IPS-18a (cell line): ENCODE measurements around the gene ATP2B1.

Experiments used
- H3K27ac ChIP-seq: one replicate; pipeline ENCODE4 v1.5.1; 2013; ENCODE audit warnings: low read length
- H3K27me3 ChIP-seq: one replicate; pipeline ENCODE4 v1.6.1; 2013; ENCODE audit warnings: mild to moderate bottlenecking, low read length; ENCODE audit not compliant: control insufficient read depth, insufficient read depth
- H3K36me3 ChIP-seq: one replicate; pipeline ENCODE4 v1.6.1; 2013; ENCODE audit warnings: low read depth, low read length; ENCODE audit not compliant: control insufficient read depth
- H3K4me1 ChIP-seq: one replicate; pipeline ENCODE4 v1.6.1; 2013; ENCODE audit warnings: low read depth, low read length; ENCODE audit not compliant: control insufficient read depth
- H3K4me3 ChIP-seq: one replicate; pipeline ENCODE4 v1.5.1; 2013; ENCODE audit warnings: low read length
- H3K9ac ChIP-seq: one replicate; pipeline ENCODE4 v1.6.1; 2013; ENCODE audit warnings: mild to moderate bottlenecking, low read length, moderate library complexity
- H3K9me3 ChIP-seq: one replicate; pipeline ENCODE4 v1.6.1; 2013; ENCODE audit warnings: low read depth, low read length; ENCODE audit not compliant: control insufficient read depth

The ATP2B1 gene

DNA sequence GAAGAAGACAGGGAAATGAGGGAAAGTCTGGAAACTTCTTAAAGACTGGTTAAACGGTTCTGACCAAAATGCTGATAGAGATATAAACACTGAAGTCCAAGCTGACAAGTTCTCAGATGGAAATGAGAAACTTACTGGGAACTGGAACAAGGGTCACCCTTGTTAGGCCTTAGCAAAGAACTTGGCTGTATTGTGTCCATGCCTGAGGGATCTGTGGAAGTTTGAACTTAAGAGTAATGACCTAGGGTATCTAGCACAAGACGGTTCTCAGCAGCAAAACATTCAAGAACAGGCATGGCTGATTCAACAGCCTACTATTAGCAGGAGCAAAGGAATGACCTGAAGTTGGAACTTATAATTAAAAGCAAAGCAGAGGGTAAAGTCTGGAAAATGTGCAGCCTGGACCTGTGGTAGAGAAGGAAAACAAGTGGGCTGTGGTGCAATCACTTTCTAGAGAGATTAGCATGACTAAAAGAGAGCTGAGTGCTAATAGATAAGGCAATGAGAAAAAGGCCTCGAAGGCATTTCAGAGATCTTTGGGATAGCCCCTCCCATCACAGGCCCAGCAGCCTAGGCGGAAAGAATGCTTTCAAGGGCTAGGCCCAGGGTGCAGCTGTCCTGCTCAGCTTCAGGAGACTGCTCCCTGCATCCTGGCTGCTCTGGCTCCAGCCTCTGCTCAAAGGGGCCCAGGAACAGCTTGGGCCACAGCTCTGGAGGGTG, 60.3 kb downstream of the ATP2B1 start:
- Histone ChIP-seq H3K36me3 (no peaks in the 10 kb centered on the region), H3K27ac (no peak overlapping the region), H3K9ac (no peak overlapping the region), H3K4me3 (no peak overlapping the region), H3K27me3 (no peaks in the 10 kb centered on the region), H3K9me3 (no peaks in the 10 kb centered on the region), H3K4me1 (no peaks in the 10 kb centered on the region)

DNA sequence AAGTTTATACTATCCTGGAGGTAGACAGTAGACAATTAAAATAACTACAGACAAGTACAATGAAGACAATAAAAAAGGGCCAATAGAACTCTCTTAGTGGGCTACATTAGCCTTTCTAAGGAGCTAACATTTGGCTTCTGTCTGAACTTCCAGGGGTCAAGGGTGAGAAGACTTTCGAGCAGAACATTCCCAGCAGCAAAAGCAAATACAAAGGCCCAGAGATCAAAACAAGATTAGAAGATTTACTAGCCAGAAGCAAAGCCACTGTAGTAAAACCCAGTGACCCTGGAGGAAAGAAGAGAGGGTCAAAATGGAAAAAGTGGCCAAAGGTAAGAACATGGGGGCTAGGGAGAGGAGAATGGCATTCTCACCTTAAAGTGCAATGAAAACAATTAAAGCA, 63.2 kb downstream of the ATP2B1 start:
- no peak overlapping the region for H3K4me3 ChIP-seq
- no peak overlapping the region for H3K27ac ChIP-seq
- H3K27me3 ChIP-seq, result no peaks in the 10 kb centered on the region
- H3K36me3 ChIP-seq, result peaks cover 3% of the 10 kb centered on the region
- no peak overlapping the region for H3K9ac ChIP-seq
- H3K4me1 ChIP-seq, result no peaks in the 10 kb centered on the region
- H3K9me3 ChIP-seq, result no peaks in the 10 kb centered on the region

DNA sequence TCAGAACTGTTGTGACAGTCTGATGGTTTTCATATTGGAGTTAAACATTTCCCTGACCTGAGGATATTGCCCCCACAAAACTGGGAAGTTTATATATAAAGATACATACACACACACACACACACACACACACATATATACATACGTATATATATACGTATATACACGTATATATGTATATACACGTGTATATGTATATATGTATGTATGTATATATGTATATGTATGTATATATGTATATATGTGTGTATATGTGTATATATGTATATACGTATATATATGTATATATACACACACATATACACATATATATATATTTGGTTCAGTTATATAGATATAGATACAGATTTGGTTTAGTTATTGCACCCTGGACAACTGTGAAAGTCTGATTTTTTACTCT, 65.7 kb downstream of the ATP2B1 start:
- H3K27me3 ChIP-seq, result no peaks in the 10 kb centered on the region
- no peaks in the 10 kb centered on the region for H3K9me3 ChIP-seq
- no peak overlapping the region for H3K27ac ChIP-seq
- no peak overlapping the region for H3K4me3 ChIP-seq
- no peaks in the 10 kb centered on the region for H3K4me1 ChIP-seq
- H3K9ac ChIP-seq, result no peak overlapping the region
- H3K36me3 ChIP-seq, result peaks cover 3% of the 10 kb centered on the region

DNA sequence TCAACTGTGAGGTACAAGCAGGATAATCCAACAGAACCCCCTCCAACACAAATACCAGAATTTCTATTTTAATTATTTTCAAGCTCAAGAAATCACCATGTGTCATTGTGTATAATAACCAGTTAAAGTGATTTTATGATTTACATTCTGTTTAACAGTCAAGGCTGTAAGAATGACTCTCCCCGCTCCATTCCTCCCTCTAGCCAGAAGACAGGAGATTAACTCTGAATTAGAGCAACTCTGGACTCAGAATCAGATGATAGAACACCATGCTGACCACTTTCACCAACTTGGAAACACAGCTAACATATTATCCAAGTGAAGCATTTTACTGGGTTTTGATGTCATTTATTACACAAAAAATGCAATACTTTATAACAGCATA, 71.9 kb downstream of the ATP2B1 start:
- no peak overlapping the region for H3K4me3 ChIP-seq
- H3K9me3 ChIP-seq, result no peaks in the 10 kb centered on the region
- peaks cover under 1% of the 10 kb centered on the region for H3K36me3 ChIP-seq
- no peaks in the 10 kb centered on the region for H3K4me1 ChIP-seq
- no peak overlapping the region for H3K9ac ChIP-seq
- H3K27me3 ChIP-seq, result no peaks in the 10 kb centered on the region
- H3K27ac ChIP-seq, result no peak overlapping the region

DNA sequence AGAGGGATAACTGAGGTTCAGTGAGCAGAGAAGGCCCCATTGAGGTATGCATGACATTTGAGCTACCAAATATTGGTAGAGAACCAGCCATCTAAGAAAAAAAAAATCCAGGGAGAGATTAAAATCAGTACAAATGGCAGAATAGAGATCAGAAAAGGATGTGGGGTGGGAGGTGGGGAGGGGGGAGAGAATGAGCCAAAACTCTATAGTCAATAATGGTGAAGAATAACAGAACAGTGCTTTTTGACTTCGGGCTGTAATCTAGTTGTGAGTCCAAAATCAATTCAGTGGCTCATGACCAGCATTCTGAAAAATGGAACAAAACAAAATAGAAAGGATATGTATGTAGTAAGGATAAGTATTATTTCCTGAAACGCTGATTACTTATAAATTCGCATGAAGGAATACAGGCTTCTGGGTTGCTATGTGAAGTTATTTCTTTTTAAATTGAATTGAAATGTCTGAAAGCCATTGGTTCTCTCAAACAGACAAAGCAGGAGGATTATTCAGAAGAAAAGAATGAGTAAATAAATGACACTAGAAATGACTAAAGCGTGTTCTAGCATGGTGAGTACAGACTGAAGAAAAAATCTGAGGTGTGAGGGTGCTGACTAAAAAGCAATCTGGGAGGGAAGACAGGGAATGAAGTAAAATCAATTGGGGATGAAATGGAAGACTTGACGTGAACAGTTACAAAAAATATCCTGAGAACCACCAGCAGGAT, 72.4 kb downstream of the ATP2B1 start:
- no peaks in the 10 kb centered on the region for H3K36me3 ChIP-seq
- no peak overlapping the region for H3K9ac ChIP-seq
- H3K27ac ChIP-seq, result no peak overlapping the region
- no peaks in the 10 kb centered on the region for H3K27me3 ChIP-seq
- H3K4me1 ChIP-seq, result no peaks in the 10 kb centered on the region
- no peaks in the 10 kb centered on the region for H3K9me3 ChIP-seq
- no peak overlapping the region for H3K4me3 ChIP-seq

DNA sequence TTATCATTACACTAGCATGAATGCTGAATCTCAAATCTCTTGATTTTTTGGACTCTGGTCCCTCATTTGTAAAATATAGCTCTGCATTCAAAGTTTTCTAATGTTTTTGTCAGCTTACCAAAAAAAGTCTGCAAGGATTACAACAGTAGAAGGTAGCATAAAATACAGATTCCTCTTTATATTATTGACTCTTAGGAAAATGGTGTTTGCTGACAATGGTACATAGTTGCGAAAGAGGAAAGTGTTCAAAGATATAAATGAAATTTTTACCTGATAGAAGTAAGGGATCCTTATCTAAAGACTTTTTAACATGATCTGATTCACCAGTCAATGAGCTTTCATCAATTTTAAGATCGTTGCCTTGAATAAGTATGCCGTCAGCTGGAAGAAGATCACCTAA, 74.1 kb downstream of the ATP2B1 start:
- no peaks in the 10 kb centered on the region for H3K27me3 ChIP-seq
- no peak overlapping the region for H3K4me3 ChIP-seq
- no peaks in the 10 kb centered on the region for H3K4me1 ChIP-seq
- H3K9me3 ChIP-seq, result no peaks in the 10 kb centered on the region
- no peak overlapping the region for H3K27ac ChIP-seq
- H3K9ac ChIP-seq, result no peak overlapping the region
- H3K36me3 ChIP-seq, result peaks cover 4% of the 10 kb centered on the region

DNA sequence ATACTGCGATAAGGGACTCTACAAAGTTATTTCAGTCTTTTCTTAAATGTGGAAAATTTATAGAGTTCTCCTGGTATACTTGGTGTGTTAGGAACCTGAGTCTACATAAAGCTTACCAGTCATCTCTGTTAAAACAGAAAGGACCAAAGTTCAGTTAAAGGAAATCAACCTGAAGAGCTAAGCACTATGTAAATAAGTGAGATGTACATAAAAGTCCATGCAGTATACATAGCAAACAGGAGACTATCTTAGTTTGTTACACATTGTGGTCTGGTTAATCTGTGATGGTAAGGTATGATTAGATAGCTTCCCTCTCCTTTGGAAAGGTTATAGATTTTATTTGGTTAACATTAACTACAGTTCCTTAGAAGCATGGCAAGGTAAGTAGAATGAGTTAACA, 75.9 kb downstream of the ATP2B1 start:
- Histone ChIP-seq H3K4me1 (no peaks in the 10 kb centered on the region), H3K36me3 (peaks cover 12% of the 10 kb centered on the region), H3K4me3 (no peak overlapping the region), H3K9ac (no peak overlapping the region), H3K9me3 (no peaks in the 10 kb centered on the region), H3K27me3 (no peaks in the 10 kb centered on the region), H3K27ac (no peak overlapping the region)

DNA sequence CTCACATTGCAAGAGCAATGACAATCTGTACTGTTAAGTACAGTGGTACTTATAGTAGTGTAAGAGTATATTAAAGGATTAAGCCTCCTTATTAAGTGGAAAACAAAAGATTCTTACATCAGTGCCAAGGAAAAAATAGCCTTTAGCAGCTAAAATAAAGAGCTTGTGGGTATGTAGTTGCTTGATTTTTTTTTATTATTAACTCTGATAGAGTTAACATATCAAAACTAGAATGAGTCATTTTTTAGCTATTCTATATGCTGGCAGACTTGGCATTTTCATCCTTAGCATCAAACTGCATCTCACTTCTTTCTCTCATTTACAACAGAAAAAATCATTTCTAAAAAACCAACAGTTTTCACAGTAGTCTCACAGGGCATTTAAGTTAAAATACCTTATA, 86.5 kb downstream of the ATP2B1 start:
- no peaks in the 10 kb centered on the region for H3K4me1 ChIP-seq
- H3K36me3 ChIP-seq, result peaks cover 3% of the 10 kb centered on the region
- H3K27me3 ChIP-seq, result no peaks in the 10 kb centered on the region
- H3K27ac ChIP-seq, result no peak overlapping the region
- no peak overlapping the region for H3K4me3 ChIP-seq
- no peak overlapping the region for H3K9ac ChIP-seq
- H3K9me3 ChIP-seq, result no peaks in the 10 kb centered on the region

DNA sequence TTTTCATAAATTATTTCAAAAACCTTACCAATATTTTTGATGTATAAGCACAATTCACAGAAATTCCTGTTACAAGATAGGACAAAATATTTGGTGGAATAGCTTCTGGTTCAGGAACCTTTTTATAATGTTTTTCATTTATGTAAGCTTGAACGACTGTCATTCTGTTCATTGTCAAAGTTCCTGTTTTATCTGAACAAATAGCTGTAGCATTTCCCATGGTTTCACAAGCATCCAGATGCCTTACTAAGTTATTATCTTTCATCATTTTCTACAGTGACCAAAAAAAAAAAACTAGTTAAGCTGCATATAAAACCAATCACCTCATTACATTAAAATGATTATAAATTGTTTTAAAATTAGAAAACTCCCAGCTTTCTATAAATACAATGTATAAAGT, 87.1 kb downstream of the ATP2B1 start:
- H3K27ac ChIP-seq, result no peak overlapping the region
- peaks cover 3% of the 10 kb centered on the region for H3K36me3 ChIP-seq
- H3K27me3 ChIP-seq, result no peaks in the 10 kb centered on the region
- no peaks in the 10 kb centered on the region for H3K9me3 ChIP-seq
- H3K9ac ChIP-seq, result no peak overlapping the region
- H3K4me1 ChIP-seq, result no peaks in the 10 kb centered on the region
- no peak overlapping the region for H3K4me3 ChIP-seq

DNA sequence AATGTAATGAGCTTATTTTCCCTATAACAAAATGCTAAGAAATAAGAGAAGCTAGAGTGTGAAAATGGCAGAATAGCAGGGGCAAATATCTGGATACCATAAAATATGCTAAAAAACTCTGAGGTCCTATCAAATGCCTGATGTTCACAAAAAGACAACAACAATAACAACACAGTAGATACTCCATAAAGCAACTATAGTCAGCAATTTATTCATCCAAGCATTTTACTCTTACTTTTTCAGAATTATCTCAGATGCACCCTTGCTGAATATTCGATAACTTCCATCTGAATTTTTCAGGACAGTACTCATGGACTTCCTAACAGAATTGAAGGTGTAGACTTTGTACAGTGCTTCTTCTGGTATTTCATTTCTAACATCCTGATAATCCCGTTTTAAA, 88.9 kb downstream of the ATP2B1 start:
- no peaks in the 10 kb centered on the region for H3K36me3 ChIP-seq

DNA sequence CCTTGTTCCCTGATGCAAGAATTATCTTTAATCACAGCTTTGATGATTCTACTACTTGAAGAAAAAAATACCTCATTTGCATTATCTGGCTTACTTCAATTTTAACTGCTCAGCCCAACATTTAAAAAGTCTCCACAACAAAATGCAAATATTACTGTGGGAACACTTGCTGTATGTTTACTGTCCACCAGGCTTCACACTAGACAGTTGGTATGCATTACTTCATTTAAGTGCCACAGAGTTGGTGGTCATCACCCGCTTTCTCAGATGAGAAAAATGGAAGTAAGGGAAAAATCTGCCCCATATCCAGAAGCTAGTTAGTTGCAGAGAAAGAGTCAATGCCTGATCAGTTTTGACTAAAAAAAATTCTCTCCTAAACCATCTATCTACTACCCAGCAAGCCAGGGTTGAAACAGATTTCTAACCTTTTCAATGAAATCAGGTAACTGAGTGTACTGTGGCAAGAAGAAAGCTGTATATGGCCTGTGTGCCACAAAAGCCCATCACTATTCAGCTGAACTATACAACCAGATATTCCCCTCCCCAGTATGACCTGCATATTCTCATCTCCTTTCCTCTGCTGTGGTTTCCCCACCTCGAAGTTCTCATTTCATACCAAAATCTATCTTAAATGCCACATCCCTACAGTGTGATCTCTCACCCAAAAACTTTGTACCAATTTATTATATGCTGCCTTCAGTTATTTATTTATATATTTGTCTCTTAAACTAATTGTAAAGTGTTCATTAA, 90.3 kb downstream of the ATP2B1 start:
- no peaks in the 10 kb centered on the region for H3K9me3 ChIP-seq
- H3K27me3 ChIP-seq, result no peaks in the 10 kb centered on the region
- no peaks in the 10 kb centered on the region for H3K4me1 ChIP-seq
- H3K9ac ChIP-seq, result no peak overlapping the region
- H3K27ac ChIP-seq, result no peak overlapping the region
- no peak overlapping the region for H3K4me3 ChIP-seq
- H3K36me3 ChIP-seq, result peaks cover 3% of the 10 kb centered on the region

More for the DNA sequence above, 88.9 kb downstream of the ATP2B1 start:
- Histone ChIP-seq H3K27me3 (no peaks in the 10 kb centered on the region), H3K9me3 (no peaks in the 10 kb centered on the region), H3K27ac (no peak overlapping the region), H3K4me3 (no peak overlapping the region), H3K4me1 (no peaks in the 10 kb centered on the region), H3K9ac (no peak overlapping the region)
